T-helper 22 cell (primary cell): ENCODE data around the gene EMB.
A peak's percentile ranks its signal among the peaks of the same experiment; 100 is the strongest.
"Not testable (repeated sequence)": the region's sequence is repeated elsewhere in the genome, so short reads cannot be mapped to it uniquely, and the experiment has no call there.

Experiments
- DNase-seq: peaks from one replicate; pipeline ENCODE4 v3.0.0-alpha.2; 2020; ENCODE audit warnings: low read depth

The EMB gene, protein sequence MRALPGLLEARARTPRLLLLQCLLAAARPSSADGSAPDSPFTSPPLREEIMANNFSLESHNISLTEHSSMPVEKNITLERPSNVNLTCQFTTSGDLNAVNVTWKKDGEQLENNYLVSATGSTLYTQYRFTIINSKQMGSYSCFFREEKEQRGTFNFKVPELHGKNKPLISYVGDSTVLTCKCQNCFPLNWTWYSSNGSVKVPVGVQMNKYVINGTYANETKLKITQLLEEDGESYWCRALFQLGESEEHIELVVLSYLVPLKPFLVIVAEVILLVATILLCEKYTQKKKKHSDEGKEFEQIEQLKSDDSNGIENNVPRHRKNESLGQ

DNA sequence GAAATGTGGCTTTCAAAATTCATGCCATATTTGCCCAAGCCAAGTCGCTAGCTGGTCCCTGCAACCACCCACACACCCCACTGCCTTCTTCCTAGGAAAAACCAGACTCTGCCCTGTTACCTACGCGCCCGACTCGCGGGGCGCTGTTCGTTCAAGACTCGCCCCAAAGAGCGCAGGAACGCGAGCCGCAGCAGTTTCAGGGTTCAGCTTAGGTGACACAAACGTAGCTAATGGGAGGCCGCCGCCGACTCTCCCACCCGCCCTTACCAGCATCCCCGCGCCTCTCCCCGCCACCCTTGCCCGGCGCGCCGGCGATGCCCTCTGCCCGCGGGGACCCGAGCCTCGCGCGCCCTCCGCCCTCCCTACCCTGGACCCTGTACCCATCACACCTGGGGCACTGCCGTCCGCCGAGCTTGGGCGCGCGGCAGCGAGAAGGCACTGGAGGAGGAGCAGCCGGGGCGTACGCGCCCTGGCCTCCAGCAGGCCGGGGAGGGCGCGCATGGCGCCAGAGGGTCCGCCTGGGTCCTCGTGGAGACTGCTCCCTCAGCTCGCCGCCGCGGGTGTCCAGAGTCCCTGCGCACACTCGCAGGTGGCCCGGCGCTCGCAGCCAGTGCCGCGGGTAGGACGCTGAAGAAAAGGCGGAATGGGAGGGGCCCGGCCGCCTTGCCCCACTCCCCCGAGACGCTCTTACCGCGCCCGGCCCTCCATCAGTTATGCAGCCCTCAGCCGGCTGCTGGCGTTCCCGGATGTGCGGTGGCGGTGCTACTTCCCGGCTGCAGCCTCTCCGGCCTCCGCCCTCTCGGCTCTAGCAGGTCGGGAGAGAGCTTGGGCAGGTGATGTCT lies at the start of gene EMB:
Gene EMB (minus strand): TSS at position 638 of the 842 bp plus-strand sequence. CDS start 137 bp downstream, at position 501.
- peak; percentile 68 for DNase-seq

DNA sequence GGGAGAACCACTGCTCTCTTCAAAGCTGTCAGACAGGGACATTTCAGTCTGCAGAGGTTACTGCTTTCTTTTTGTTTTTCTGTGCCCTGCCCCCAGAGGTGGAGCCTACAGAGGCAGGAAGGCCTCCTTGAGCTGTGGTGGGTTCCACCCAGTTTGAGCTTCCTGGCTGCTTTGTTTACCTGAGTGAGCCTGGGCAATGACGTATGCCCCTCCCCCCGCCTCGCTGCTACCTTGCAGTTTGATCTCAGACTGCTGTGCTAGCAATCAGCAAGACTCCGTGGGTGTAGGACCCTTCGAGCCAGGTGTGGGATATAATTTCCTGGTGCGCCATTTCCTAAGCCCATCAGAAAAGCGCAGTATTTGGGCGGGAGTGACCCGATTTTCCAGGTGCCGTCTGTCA lies 48.4 kb upstream of the EMB start:
- DNase-seq: not testable (repeated sequence)

DNA sequence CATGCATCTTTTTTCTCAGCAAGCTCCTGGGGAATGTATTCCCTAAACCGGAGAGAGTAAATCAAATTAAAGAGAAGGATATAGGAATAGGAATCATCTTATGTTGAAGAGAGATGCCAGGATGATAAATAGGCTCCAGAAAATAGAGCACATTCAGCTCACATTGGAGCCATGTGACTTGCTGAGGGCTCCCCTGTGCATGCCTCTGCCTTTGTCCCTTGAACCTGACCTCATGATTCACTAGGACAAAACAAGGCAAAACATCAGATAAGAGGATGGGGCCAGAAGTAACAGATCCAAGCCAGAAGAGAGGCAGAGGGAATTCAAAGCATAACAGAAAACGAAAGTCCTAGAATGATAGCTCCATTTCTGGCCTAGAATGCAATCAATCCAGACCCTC lies 37.7 kb upstream of the EMB start:
- DNase-seq: not testable (repeated sequence)

DNA sequence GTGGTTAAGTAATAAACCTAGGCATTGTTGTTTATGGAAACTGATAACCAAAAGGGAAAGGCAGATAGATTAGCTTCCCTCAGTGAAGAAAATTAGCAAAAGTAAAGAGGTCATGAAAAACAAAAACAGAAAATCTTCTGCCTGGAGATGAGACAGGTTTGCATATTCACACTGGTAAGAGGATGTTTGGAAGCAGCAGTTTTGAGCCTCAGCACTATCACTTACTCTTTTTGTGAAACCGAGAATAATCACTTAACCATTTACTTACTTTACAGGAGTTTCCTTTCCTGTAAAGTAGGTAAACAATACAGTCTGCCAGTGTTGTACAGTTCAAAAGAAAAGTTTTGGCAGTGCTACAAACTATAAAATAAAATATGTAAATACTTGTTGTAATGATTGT lies 35.5 kb upstream of the EMB start:
- no peak for DNase-seq

DNA sequence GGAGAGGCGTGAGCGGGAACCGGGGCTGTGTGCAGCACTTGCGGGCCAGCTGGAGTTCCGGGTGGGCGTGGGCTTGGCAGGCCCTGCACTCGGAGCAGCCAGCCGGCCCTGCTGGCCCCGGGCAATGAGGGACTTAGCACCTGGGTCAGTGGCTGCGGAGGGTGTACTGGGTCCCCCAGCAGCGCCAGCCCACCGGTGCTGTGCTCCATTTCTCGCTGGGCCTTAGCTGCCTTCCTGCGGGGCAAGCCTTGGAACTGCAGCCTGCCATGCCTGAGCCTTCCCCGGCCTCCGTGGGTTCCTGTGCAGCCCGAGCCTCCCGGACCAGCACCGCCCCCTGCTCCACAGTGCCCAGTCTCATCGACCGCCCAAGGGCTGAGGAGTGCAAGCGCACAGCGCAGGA lies 23.9 kb upstream of the EMB start:
- not testable (repeated sequence) for DNase-seq

DNA sequence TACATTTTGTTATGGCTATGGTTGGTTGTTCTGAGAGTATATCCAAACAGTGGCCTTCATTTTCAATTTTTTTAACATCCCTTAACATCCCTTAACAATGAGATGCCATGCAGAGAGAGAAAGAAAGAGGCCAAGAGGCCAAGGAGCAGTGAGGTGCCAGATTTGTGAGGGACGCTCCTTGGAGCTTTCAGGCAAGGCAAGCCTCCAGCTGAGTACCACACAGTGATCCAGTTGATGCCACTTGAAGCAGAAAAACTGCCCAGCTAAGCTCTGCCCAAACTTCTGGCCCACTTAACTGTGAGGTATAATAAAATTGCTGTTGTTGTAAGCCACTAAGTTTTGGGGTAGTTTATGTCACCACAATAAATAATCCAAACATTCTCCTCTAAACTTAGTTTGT lies 22.6 kb upstream of the EMB start:
- no peak for DNase-seq

DNA sequence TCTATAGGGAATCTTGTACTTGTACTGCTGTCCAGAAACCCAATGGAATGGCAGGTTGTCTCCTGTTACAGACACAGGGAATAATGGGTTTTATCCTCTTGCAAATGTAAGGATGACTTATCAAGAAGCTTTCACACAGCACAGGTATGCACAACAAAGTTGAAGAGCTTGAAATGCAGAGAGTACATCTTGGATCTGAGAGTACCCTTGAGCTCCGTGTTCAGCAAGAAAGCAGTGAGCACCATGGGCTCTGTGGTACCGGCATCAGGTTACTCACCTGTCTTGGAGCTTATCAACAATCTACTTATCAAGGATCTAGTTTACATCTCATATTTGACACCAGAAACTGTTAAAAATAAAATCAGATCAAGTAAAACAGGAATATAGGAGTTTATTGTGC lies 22.0 kb upstream of the EMB start:
- no peak for DNase-seq

DNA sequence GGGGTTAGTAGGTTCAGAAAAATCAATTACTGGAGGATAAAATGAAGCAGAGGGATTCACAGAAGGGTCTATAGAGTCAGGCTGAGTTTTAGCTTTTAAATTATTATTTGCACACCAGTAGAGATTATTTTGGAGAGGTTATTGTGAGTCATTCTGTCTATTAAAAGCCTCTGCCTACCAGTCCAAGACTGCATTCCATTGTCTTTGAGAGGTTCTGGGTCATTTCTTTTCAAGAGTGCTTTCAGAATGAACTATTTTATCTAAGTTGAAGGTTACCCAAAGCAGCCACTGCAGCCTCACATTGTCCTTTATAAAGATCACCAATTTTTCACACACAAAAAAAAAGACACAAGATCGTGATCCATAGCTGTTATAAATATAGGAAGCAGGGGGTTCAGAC lies 21.5 kb upstream of the EMB start:
- not testable (repeated sequence) for DNase-seq

DNA sequence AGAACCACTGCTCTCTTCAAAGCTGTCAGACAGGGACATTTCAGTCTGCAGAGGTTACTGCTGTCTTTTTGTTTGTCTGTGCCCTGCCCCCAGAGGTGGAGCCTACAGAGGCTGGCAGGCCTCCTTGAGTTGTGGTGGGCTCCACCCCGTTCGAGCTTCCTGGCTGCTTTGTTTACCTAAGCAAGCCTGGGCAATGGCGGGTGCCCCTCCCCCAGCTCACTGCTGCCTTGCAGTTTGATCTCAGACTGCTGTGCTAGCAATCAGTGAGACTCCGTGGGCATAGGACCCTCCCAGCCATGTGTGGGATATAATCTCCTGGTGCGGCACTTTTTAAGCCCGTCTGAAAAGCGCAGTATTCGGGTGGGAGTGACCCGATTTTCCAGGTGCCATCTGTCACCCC lies 17.3 kb upstream of the EMB start:
- DNase-seq: not testable (repeated sequence)

DNA sequence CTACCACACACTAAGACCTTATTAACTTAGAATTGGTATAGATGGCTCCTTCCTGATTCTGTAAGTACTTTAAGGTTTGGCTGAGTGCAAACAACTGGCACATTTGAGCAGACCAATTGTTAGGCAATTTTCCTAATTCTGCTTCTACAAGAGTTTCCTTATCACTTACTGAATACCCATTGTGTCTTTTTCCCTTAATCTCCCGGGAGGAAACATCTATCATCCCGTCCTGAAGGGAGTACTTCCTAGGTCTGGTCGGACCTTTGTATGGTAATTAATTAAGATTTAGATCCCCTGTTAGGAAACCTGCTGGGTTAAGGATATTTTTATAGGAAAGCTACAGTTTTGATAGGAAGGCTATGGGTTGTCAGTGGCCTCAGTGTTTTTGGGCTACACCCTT lies 8.2 kb upstream of the EMB start:
- DNase-seq: not testable (repeated sequence)

DNA sequence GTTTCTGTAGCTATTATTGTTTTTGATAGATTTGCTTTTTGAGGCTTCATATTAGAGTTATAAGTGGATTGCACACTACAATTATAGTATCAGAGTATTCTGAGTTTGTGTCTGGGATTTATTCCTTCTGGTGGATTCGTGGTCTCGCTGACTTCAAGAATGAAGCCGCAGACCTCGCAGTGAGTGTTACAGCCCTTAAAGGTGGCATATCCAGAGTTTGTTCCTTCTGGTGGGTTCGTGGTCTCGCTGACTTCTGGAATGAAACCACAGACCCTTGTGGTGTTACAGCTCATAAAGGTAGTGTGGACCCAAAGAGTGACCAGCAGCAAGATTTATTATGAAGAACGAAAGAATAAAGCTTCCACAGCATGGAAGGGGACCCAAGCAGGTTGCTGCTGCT lies 6.9 kb upstream of the EMB start:
- DNase-seq: no peak

DNA sequence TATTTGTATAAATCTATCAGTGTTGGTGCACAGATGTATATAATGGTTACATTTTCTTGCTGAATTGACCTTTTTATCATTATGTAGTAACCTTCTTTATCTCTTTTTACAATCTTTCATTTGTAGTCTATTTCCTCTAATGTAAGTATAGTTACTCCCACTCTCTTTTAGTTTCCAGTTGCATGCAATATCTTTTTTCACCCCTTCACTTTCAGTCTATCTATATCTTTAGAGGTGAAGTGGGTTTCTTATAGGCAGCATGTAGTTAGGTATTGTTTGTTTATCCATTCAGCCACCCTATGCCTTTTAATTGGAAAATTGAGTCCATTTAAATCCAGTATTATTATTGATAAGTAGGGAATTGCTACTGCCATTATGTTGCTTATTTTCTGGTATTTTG lies 6.1 kb upstream of the EMB start:
- no peak for DNase-seq

DNA sequence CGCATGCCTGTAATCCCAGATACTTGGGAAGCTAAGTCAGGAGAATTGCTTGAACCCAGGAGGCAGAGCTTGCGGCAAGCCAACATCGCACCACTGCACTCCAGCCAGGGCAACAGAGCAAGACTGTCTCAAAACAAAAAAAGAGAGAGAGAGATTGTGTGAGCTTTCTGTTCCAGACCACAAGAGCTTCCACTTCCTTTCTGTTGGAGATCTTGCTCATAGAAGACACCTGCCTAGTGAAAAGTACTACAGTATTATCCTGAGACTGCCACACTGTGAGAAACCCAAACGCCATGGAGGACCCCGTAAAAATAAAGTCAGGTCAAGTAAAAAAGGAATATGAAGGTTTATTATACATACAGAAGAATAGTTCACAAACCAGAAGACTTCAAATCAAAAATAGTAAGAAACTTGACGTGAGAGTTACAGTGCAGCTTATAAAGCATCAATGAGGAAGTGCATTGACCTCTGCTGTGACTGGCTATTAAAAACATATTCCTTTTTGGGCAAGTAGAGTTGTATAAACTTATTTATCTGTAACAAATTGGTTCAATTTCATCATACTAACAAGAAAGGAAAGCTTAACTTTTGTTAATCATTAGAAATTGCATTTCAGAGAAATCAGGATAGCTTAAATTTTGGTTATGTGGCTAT lies 4.3 kb upstream of the EMB start:
- no peak for DNase-seq

DNA sequence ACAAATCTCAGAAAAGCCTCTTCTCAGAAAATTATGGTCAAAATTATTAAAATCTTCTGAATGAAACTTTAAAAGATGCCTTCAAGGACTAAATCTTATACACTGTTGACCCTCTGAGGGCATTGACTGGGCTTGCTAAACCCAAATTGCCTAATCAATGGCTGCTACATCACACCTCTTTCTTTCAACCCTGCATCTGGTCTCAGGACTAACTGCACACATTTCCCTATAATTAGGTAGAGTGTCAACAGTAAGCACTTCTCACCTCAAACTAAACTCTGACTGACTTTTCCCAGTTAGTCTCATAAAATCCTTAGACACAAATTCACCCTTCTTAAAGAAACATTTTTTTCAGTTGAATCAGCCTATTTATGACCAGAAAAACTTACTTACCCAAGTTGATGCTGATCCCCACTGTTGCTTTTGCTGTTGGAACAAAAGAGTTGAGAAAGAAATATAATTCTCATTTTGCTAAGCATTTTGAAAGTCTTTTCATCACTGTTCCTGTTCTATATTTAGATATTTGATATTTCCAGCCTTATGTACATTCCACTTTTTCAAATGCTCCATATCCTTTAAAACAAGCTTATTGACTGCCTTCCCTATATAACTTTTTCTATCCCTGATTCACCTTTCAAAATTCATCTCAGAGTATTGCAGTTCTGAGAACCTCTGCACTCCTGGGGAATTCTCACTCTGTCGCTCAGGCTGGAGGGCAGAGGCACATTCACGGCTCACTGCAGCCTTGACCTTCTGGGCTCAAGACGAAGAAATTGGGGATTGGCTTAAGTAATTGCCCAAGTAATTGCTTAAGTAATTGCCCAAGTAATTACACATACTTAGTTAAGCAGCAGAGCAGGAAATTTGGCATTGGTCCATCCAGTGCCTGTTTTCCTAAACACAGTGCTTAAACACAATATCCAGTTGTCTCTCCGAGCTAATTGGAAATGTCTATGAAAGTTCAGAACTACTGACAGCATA lies 1.8 kb upstream of the EMB start:
- DNase-seq: not testable (repeated sequence)

DNA sequence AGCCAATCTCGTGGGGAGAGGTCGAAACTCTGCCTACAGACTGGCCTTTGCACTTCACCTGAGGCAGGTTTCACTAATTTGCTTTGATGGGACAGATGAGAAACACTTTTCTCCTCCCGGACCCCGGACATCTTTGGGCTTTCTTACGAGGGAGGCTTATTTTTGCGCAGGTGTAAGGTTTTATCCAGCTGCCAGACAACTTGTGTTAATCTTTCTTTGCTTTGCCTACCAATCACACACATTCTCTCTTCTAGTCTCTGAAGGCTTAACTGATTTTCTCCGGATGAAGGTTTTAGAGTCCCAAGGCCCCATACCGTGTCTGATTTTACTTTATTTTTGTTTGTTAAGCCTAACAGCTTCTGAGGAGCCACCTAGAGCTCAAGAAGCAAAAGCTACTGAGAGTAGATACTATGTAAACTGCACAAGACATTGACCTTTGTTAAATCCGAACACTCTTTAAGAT lies 436 bp upstream of the EMB start:
- no peak for DNase-seq

DNA sequence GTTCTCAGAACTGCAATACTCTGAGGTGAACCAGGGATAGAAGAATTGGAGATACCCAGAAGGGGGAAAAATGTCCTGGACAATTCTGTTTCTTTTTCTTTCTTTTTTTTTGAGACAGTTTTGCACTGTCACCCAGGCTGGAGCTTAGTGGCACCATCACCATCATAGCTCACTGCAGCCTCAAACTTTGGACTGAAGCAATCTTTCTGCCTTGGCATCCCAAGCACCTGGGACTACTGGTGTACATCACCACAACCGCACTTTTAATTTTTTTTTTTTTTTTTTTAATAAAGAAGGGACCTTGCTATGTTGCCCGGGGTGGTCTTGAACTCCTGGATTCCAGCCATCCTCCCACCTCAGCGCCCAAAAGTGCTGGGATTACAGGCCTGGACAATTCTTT lies 1.9 kb downstream of the EMB start:
- no peak for DNase-seq

DNA sequence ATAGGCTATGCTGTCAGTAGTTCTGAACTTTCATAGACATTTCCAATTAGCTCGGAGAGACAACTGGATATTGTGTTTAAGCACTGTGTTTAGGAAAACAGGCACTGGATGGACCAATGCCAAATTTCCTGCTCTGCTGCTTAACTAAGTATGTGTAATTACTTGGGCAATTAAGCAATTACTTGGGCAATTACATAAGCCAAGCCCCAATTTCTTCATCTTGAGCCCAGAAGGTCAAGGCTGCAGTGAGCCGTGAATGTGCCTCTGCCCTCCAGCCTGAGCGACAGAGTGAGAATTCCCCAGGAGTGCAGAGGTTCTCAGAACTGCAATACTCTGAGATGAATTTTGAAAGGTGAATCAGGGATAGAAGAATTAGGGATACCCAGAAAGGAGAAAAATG lies 3.0 kb downstream of the EMB start:
- DNase-seq: not testable (repeated sequence)

DNA sequence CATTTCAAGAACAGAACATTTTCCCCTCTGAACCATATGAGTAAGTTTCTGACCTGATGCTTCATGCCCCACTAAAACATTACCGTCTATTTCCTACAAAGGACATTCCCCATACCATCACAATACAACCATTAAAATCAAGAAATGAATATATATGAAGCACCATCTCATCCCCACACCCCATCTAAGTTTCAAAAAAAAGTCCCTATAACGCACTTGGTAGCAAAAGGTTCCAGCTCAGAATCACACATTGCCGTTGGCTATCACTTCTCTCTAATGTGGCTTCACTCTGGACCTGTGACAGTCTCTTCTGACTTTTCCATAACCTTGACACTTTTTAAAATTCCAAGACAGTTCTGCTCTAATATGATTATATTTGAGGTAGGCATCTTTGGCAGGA lies 5.9 kb downstream of the EMB start:
- DNase-seq: no peak

DNA sequence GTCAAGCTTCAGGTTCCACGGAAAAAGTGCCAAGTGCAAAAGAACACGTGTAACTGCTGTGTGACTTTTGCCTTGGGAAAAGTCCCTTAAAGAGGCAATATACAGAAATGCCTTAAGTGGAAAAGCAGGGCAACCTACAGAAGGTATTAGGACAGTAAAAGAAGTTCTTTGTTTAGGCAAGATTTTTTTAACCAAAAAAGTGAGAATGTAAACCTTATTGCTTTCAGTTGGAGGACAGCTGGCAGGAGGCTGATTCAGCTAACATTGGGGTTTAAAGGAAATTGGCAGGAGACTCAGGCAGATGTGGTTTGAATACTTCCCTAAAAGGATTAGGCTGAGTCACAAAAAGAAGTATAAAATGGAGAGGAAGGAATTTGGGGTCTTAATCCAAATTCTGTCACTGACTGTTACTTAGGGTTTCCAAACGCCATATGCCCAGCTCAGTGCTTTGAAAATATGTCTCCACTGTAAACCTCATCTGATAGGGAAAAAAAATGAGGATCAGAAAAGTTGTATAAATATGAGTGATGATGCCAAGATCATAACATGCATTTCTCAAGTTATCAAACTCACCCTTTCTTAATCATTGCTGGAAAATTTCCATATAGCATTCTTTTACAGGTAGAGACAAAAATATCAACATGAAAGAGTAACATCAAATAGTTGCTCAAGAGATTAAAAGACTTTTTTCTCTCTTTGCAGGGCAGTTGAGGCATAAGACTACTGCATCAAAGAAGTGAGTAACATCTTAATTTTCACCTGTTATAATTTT lies 9.8 kb downstream of the EMB start:
- not testable (repeated sequence) for DNase-seq

DNA sequence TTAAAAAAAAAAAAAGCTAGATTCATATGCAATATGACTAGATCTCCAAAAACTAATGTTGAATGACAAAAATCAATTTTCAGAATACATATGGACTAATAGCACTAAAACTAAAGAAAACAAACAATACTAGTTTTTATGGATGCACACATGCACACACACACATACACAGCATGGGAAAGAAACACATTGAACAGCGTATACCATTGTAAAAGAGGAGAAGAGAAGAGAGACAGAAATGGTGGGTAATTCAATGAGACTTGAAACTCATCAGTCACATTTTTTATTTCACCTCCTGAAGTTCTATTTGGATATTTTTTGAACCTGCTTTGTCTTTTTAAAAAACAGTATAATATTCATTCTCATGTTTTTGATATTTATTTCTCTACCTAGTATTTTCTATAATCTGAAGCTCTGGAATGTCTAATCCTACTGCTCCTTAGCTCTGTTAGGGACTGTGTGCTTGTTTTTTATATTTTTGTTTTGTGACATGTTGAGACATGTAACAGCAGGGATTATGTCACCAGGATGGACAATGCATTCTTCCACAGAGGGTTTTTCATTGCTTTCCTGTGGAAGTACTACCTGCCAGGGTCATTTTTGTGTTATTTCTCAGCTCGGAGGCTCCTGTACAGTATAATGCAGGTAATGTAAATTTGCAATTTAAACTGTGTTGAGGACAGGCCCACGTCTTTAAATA lies 17.8 kb downstream of the EMB start:
- DNase-seq: not testable (repeated sequence)
